Upper lobe of right lung (tissue), 1 donor: ENCODE measurements around the gene CDKN2A. TPM values are rescaled to one million over a fixed set of nuclear protein-coding genes. Genes with fewer than 3 reads are reported as not detected.

Source experiments
- ATAC-seq: fragments of 200-7000 bp; cut with Tn5 transposase; one replicate; pipeline ENCODE4 v1.9.1; 2020; ENCODE audit warnings: mild to moderate bottlenecking, moderate library complexity
- DNase-seq: peaks from one replicate; pipeline ENCODE4 v3.0.0-alpha.2; 2020
- H3K27ac ChIP-seq: fragments of 200-600 bp; one replicate; pipeline ENCODE4 v1.8.0; 2022
- H3K27me3 ChIP-seq: fragments of 200-600 bp; one replicate; pipeline ENCODE4 v1.8.0; 2022; ENCODE audit warnings: mild to moderate bottlenecking
- H3K36me3 ChIP-seq: fragments of 200-600 bp; one replicate; pipeline ENCODE4 v1.8.0; 2022
- H3K4me1 ChIP-seq: fragments of 200-600 bp; one replicate; pipeline ENCODE4 v1.8.0; 2022
- H3K4me3 ChIP-seq: fragments of 200-600 bp; one replicate; pipeline ENCODE4 v1.8.0; 2022; ENCODE audit warnings: mild to moderate bottlenecking
- H3K9me3 ChIP-seq: fragments of 200-600 bp; one replicate; pipeline ENCODE4 v1.8.0; 2022
- intact Hi-C: fragments of 100-400 bp; cut with DNase I; formaldehyde crosslinking; loops from one replicate; pipeline ENCODE4 v1.11.0; 2022
- total RNA-seq: library from RNA; stranded (reverse); fragmentation: NEBNext Ultra II Directional; extraction: Animal tissue kit (Norgen Biotek cat#: 25700); gene quantifications from one replicate; pipeline ENCODE4 v1.2.1, GENCODE V29; 2021
- TF ChIP-seq, protein P1 (sequence below): fragments of 200-600 bp; IDR thresholded peaks from one replicate; pipeline ENCODE4 v1.8.0; 2022; ENCODE audit warnings: antibody characterized with exemption
- donor health status: DM: no; HTN: yes; CAD: no; lungs with severe emphysema.

Gene CDKN2A
- total RNA-seq, 1 donor from 2014 or later, result 5.1 TPM

DNA sequence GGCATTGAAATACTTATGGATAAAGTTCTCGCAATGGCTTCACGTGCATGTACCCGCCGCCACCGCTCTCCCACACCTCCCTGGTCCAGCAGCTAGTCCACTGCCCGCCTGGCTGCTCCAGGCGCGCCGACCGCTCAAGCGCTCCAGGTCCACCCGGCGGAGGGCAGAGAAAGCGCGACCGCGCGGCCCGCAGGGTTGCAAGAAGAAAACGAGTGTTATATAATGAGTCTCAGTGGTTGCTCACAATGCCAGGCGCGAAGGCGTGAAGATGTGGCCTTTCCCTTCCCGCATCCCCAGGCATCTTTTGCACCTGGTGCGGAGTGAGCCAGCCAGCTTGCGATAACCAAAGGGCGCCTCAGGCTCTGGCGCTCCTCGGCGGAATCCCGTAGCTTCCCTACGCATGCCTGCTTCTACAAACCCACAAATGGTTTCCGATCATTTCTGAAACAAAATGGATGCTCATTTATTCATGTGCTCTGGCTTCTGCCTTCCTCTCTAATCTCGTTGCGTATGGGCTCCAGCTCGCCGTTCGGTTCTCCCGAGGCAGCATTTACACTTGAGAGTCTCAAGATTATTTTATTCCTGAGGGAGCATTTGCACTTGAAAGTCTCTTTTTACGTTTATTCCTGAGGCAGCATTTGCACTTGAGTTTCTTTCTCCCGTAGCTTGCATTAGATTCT lies 25.7 kb downstream of the CDKN2A start:
- Histone ChIP-seq H3K4me3 (no peak overlapping the region), H3K4me1 (peaks cover 12% of the 10 kb centered on the region), H3K27me3 (peaks cover 99% of the 10 kb centered on the region), H3K27ac (no peak overlapping the region), H3K9me3 (no peaks in the 10 kb centered on the region), H3K36me3 (no peaks in the 10 kb centered on the region)
- TF ChIP-seq, protein P1, sequence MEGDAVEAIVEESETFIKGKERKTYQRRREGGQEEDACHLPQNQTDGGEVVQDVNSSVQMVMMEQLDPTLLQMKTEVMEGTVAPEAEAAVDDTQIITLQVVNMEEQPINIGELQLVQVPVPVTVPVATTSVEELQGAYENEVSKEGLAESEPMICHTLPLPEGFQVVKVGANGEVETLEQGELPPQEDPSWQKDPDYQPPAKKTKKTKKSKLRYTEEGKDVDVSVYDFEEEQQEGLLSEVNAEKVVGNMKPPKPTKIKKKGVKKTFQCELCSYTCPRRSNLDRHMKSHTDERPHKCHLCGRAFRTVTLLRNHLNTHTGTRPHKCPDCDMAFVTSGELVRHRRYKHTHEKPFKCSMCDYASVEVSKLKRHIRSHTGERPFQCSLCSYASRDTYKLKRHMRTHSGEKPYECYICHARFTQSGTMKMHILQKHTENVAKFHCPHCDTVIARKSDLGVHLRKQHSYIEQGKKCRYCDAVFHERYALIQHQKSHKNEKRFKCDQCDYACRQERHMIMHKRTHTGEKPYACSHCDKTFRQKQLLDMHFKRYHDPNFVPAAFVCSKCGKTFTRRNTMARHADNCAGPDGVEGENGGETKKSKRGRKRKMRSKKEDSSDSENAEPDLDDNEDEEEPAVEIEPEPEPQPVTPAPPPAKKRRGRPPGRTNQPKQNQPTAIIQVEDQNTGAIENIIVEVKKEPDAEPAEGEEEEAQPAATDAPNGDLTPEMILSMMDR, result no peak
- DNase-seq (no peak), ATAC-seq (no peak)
- intact Hi-C loops, result no loop called here

DNA sequence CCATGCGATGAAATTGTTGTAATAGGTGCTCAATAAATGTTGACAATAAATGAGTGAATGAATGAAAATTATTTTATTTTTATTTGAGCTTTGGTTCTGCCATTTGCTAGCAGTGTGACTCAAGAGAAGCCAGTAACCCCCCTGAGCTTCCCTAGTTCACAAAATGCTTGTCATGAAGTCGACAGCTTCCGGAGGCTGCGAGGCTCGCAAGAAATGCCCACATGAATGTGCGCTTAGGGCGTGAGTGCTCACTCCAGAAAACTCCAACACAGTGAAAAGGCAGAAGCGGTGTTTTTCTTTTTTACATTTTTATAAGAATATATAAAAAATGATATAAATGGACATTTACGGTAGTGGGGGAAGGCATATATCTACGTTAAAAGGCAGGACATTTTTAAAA lies 26.5 kb downstream of the CDKN2A start:
- peaks cover 12% of the 10 kb centered on the region for H3K4me1 ChIP-seq
- no peak overlapping the region for H3K27ac ChIP-seq
- H3K36me3 ChIP-seq, result no peaks in the 10 kb centered on the region
- intact Hi-C loops, result no loop called here
- TF ChIP-seq, protein P1, result no peak
- no peak for DNase-seq
- ATAC-seq, result no peak
- H3K4me3 ChIP-seq, result no peak overlapping the region
- H3K27me3 ChIP-seq, result peaks cover 99% of the 10 kb centered on the region
- no peaks in the 10 kb centered on the region for H3K9me3 ChIP-seq

DNA sequence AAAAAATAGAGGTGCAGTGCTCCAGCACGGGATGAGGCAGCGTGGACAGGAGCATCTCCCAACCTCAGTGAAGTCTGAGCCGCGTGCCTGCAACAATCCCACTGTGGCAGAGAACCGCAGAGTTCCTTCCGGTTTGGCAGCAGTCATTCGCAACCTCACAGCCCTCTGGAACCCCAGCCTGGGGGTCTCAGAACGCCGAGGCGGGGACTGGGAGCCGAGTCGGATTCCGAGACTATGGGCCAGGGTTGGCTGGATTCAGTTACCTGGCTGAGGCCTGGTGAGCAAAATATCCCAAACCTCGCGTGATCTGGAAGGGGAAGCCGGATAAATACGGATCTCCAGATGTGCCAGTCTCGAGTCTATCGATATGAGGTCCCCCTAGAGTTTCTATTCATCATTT lies 27.0 kb downstream of the CDKN2A start:
- ATAC-seq (no peak), DNase-seq (no peak)
- Histone ChIP-seq H3K4me3 (no peak overlapping the region), H3K36me3 (no peaks in the 10 kb centered on the region), H3K27me3 (peaks cover 99% of the 10 kb centered on the region), H3K9me3 (no peaks in the 10 kb centered on the region), H3K27ac (no peak overlapping the region), H3K4me1 (peaks cover 12% of the 10 kb centered on the region)
- intact Hi-C loops, result no loop called here
- TF ChIP-seq, protein P1, result no peak

DNA sequence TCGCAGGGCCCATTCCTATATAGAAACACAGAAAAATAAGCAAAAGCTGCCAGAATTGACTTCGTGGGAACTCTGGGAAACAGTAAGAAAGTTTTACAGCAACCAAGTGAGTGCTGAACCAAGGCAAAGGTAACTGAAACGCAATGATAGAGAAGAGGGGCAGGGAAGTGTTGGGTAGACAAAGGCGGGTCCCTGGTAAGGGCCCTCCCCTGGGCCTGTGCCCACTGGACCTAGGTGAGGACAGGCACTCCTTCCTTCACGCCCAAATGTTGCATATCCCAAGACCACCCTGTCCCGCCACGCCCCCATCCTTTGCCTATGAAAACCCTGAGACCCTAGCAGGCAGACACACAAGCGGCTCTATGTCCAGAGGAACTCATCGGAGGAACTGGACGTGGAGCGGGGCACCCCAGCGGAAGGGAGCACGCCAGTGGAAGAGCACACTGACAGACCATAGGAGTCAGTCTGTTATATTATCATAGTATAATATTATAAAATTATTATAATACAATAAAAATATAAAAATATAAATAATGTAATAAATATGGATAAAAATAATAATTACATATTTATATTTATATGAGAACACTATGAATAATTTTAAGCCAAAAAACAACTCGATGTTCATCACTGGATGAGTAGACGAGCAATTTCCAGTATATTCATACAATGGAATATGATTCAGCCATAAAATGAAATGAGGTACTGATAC lies 27.9 kb downstream of the CDKN2A start:
- Histone ChIP-seq H3K4me1 (peaks cover 12% of the 10 kb centered on the region), H3K9me3 (no peaks in the 10 kb centered on the region), H3K27me3 (peaks cover 94% of the 10 kb centered on the region), H3K27ac (no peak overlapping the region), H3K36me3 (no peaks in the 10 kb centered on the region), H3K4me3 (no peak overlapping the region)
- no peak for DNase-seq
- intact Hi-C loops, result no loop called here
- no peak for ATAC-seq
- TF ChIP-seq, protein P1, result no peak

DNA sequence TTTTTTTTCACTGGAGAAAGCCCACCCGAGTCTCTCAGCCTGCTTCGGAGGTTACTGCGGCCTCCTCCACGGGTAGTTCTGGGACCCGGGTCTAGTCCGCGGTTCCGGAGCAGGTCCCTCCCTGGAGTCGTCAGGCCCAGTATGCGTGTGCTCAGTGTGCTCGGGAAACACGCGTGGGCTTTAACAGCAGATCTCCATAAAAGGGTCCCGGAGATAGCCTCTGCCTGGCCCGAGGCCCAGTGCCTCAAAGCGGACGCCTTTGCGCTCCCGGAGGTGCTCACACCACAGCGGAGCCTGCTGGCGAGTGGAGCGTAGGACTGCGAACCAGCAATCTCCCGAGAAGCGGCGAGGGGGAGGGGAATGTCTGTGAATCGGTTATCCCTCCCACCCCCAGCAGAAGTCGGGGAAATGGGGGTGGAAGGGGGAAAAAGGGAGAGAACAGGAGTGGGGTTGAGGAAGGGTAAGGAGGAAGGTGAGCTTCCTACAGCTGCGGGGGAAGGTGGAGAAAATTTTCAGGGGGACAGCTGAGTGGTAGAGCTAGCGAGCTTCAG lies 28.7 kb downstream of the CDKN2A start:
- Histone ChIP-seq H3K4me1 (peaks cover 12% of the 10 kb centered on the region), H3K27ac (no peak overlapping the region), H3K4me3 (peak overlapping the region; percentile 28), H3K27me3 (peaks cover 91% of the 10 kb centered on the region), H3K36me3 (no peaks in the 10 kb centered on the region), H3K9me3 (no peaks in the 10 kb centered on the region)
- intact Hi-C loops, result no loop called here
- peak; percentile 78 for DNase-seq
- ATAC-seq, result peak; percentile 83
- TF ChIP-seq, protein P1, result peak; percentile 18
